GM13976 (cell line): ENCODE data around the gene EMB.
"Not testable (repeated sequence)": the region's sequence is repeated elsewhere in the genome, so short reads cannot be mapped to it uniquely, and the experiment has no call there.

Source experiments
- DNase-seq: peaks from one replicate; pipeline ENCODE4 v3.0.0; 2012; ENCODE audit warnings: low spot score
- CTCF ChIP-seq: IDR thresholded peaks from 2 replicates; pipeline ENCODE4 v1.5.1; 2012; ENCODE audit warnings: borderline replicate concordance, mild to moderate bottlenecking; ENCODE audit not compliant: insufficient read depth; ENCODE audit errors: extremely low read depth, missing control alignments, control extremely low read depth
- in situ Hi-C: fragments of 300-500 bp; cut with MboI; formaldehyde crosslinking; loops from one replicate; pipeline ENCODE4 v1.12.0; 2022; ENCODE audit warnings: low sequenced_read_pairs, mixed read lengths, inconsistent platforms; ENCODE audit not compliant: unreplicated experiment

EMB gene

GRCh38 chr5:50435168-50435567, 5.9 kb downstream of the EMB start:
- in situ Hi-C loops, result loop anchor here (25.0 kb wide), 1 partner anchor 302 kb away; no protein-coding TSS in a partner anchor
- no peak for DNase-seq
- TF ChIP-seq CTCF, result no peak

- DNase-seq, result not testable (repeated sequence)
- in situ Hi-C loops, result loop anchor here (25.0 kb wide), 1 partner anchor 306 kb away; no protein-coding TSS in a partner anchor
Measured at GRCh38 chr5:50431133-50431904, 9.8 kb downstream of the EMB start.

- DNase-seq, in situ Hi-C loops: not testable (repeated sequence)
Measured at GRCh38 chr5:50423100-50423799, 17.8 kb downstream of the EMB start.

- DNase-seq, in situ Hi-C loops: not testable (repeated sequence)
Measured at GRCh38 chr5:50421184-50421950, 19.7 kb downstream of the EMB start.

GRCh38 chr5:50420343-50420935, 20.6 kb downstream of the EMB start:
- DNase-seq, result no peak
- TF ChIP-seq CTCF, result no peak
- in situ Hi-C loops, result no loop called here

- DNase-seq, in situ Hi-C loops: not testable (repeated sequence)
Measured at GRCh38 chr5:50419656-50420055, 21.4 kb downstream of the EMB start.

GRCh38 chr5:50416637-50417036, 24.5 kb downstream of the EMB start:
- DNase-seq, in situ Hi-C loops: not testable (repeated sequence)

- in situ Hi-C loops, result no loop called here
- no peak for TF ChIP-seq CTCF
Measured at GRCh38 chr5:50415912-50416311, 25.2 kb downstream of the EMB start.

GRCh38 chr5:50410932-50411331, 30.2 kb downstream of the EMB start:
- DNase-seq, in situ Hi-C loops: not testable (repeated sequence)

More at GRCh38 chr5:50415912-50416311, 25.2 kb downstream of the EMB start:
- no peak for DNase-seq
